GM23338 (cell line): ENCODE measurements around the gene RAP1A. TPM values are rescaled to one million over a fixed set of nuclear protein-coding genes. Genes with fewer than 3 reads are reported as not detected.

Source experiments
- ATAC-seq: fragments of 200-7000 bp; cut with Tn5 transposase; 3 replicates; pipeline ENCODE4 v1.9.1; 2020
- DNase-seq: peaks from one replicate; pipeline ENCODE4 v3.0.0-alpha.2; 2015; ENCODE audit warnings: low spot score
- H2AFZ ChIP-seq: fragments of 200-600 bp; sonication (generic); 2 replicates; pipeline ENCODE4 v1.8.0; 2016; ENCODE audit warnings: antibody characterized with exemption, mild to moderate bottlenecking, moderate library complexity
- H3F3A ChIP-seq: fragments of 200-600 bp; sonication (generic); replicated peaks from 2 replicates; pipeline ENCODE4 v1.8.0; 2017; ENCODE audit warnings: antibody characterized with exemption, mixed run types, low read depth
- H3K27ac ChIP-seq: fragments of 200-600 bp; sonication (generic); 2 replicates; pipeline ENCODE4 v1.6.1; 2016; ENCODE audit warnings: low read depth
- H3K27me3 ChIP-seq: fragments of 200-600 bp; sonication (generic); 2 replicates; pipeline ENCODE4 v1.8.0; 2016; ENCODE audit warnings: mild to moderate bottlenecking, mixed run types, moderate library complexity; ENCODE audit not compliant: insufficient read depth
- H3K36me3 ChIP-seq: fragments of 200-600 bp; sonication (generic); 2 replicates; pipeline ENCODE4 v1.8.0; 2016; ENCODE audit warnings: mild to moderate bottlenecking; ENCODE audit not compliant: insufficient read depth
- H3K4me1 ChIP-seq: fragments of 200-600 bp; sonication (generic); 2 replicates; pipeline ENCODE4 v1.8.0; 2016; ENCODE audit warnings: mild to moderate bottlenecking, moderate library complexity; ENCODE audit not compliant: insufficient read depth
- H3K4me2 ChIP-seq: fragments of 200-600 bp; sonication (generic); 2 replicates; pipeline ENCODE4 v1.7.1; 2017; ENCODE audit warnings: mixed run types
- H3K4me3 ChIP-seq: fragments of 200-600 bp; sonication (generic); 2 replicates; pipeline ENCODE4 v1.6.1; 2016; ENCODE audit warnings: mixed run types
- H3K79me2 ChIP-seq: fragments of 200-600 bp; sonication (generic); replicated peaks from 2 replicates; pipeline ENCODE4 v1.8.0; 2017; ENCODE audit warnings: mild to moderate bottlenecking; ENCODE audit not compliant: insufficient read depth
- H3K9me2 ChIP-seq: fragments of 200-600 bp; sonication (generic); 2 replicates; pipeline ENCODE4 v1.8.0; 2017; ENCODE audit not compliant: insufficient read depth
- H4K20me1 ChIP-seq: fragments of 200-600 bp; sonication (generic); replicated peaks from 2 replicates; pipeline ENCODE4 v1.8.0; 2017; ENCODE audit warnings: mild to moderate bottlenecking; ENCODE audit not compliant: insufficient read depth
- H3K27ac Mint-ChIP-seq: 2 replicates; pipeline ENCODE4 v1.8.0; 2020; ENCODE audit warnings: inconsistent platforms, mild to moderate bottlenecking, moderate library complexity, mixed read lengths
- H3K27me3 Mint-ChIP-seq: 3 replicates; pipeline ENCODE4 v1.8.0; 2022; ENCODE audit warnings: low read depth, mild to moderate bottlenecking, moderate library complexity, mixed read lengths, inconsistent platforms; ENCODE audit not compliant: insufficient read depth, poor library complexity
- H3K36me3 Mint-ChIP-seq: 3 replicates; pipeline ENCODE4 v1.8.0; 2021; ENCODE audit warnings: low read depth, mild to moderate bottlenecking, inconsistent platforms, moderate library complexity, mixed read lengths
- H3K4me1 Mint-ChIP-seq: 3 replicates; pipeline ENCODE4 v1.8.0; 2020; ENCODE audit warnings: mild to moderate bottlenecking, inconsistent platforms, mixed read lengths
- H3K4me3 Mint-ChIP-seq: 3 replicates; pipeline ENCODE4 v1.8.0; 2021; ENCODE audit warnings: moderate library complexity, mild to moderate bottlenecking, inconsistent platforms, mixed read lengths
- H3K9me3 Mint-ChIP-seq: 3 replicates; pipeline ENCODE4 v1.8.0; 2020; ENCODE audit warnings: moderate library complexity, mild to moderate bottlenecking, inconsistent platforms, mixed read lengths
- CREB1 ChIP-seq: fragments of 250-450 bp; sonication (Bioruptor Pico); IDR thresholded peaks from 2 replicates; pipeline ENCODE4 v1.5.0; 2020; ENCODE audit warnings: low read depth, mild to moderate bottlenecking, moderate library complexity
- ETS1 ChIP-seq: IDR thresholded peaks from 2 replicates; pipeline ENCODE4 v1.6.1; 2016; ENCODE audit warnings: antibody characterized with exemption
- EZH2 ChIP-seq: fragments of 200-600 bp; sonication (generic); IDR thresholded peaks from one replicate; pipeline ENCODE4 v1.8.0; 2017; ENCODE audit warnings: antibody characterized with exemption, mild to moderate bottlenecking, low read depth; ENCODE audit not compliant: unreplicated experiment
- EZH2phosphoT487 ChIP-seq: fragments of 200-600 bp; sonication (generic); IDR thresholded peaks from one replicate; pipeline ENCODE4 v1.8.1; 2018; ENCODE audit warnings: antibody characterized with exemption; ENCODE audit not compliant: unreplicated experiment
- JUNB ChIP-seq: IDR thresholded peaks from one replicate; pipeline ENCODE4 v1.6.1; 2016; ENCODE audit warnings: antibody characterized with exemption; ENCODE audit not compliant: unreplicated experiment
- NANOG ChIP-seq: IDR thresholded peaks from 2 replicates; pipeline ENCODE4 v1.6.1; 2016; ENCODE audit warnings: antibody characterized with exemption, borderline replicate concordance
- REST ChIP-seq: IDR thresholded peaks from one replicate; pipeline ENCODE4 v1.6.1; 2018; ENCODE audit warnings: antibody characterized with exemption; ENCODE audit not compliant: unreplicated experiment
- STAT1 ChIP-seq: IDR thresholded peaks from one replicate; pipeline ENCODE4 v1.6.1; 2016; ENCODE audit warnings: antibody characterized with exemption; ENCODE audit not compliant: unreplicated experiment
- ZNF114 ChIP-seq: fragments of 250-450 bp; sonication (Bioruptor Pico); IDR thresholded peaks from 2 replicates; pipeline ENCODE4 v1.5.0; 2020; ENCODE audit warnings: mild to moderate bottlenecking, moderate library complexity
- ZNF331 ChIP-seq: fragments of 250-450 bp; sonication (Bioruptor Pico); IDR thresholded peaks from 2 replicates; pipeline ENCODE4 v1.5.0; 2020; ENCODE audit warnings: low read depth, mild to moderate bottlenecking, moderate library complexity
- ZNF462 ChIP-seq: fragments of 250-450 bp; sonication (Bioruptor Pico); IDR thresholded peaks from 2 replicates; pipeline ENCODE4 v1.5.0; 2020; ENCODE audit warnings: mild to moderate bottlenecking, moderate library complexity
- polyA plus RNA-seq: library from polyadenylated mRNA; unstranded; fragments of >200 nt; fragmentation: Nextera tagmentation; extraction: Ambion mirVana; gene quantifications from 2 replicates; pipeline ENCODE4 v1.2.1, GENCODE V29; 2016
- total RNA-seq: library from RNA; depleted of rRNA; stranded (reverse); fragments of >200 nt; shearing (Covaris generic); gene quantifications from 2 replicates; pipeline ENCODE4 v1.2.3, GENCODE V29; 2014

Gene RAP1A
- total and polyA plus RNA-seq, 2 experiments from 2014 or later, result 16.2 to 23.0 TPM

- TF ChIP-seq REST, result no peak
- TF ChIP-seq ZNF114, result no peak
- TF ChIP-seq STAT1, result no peak
- TF ChIP-seq EZH2, result no peak
- no peak for TF ChIP-seq JUNB
- no peak for TF ChIP-seq NANOG
- TF ChIP-seq EZH2phosphoT487, result no peak
- no peak for TF ChIP-seq ZNF331
These were observed 11.0 kb downstream of the RAP1A start (continued) for GRCh38 chr1:111630567-111630966.

GRCh38 chr1:111631502-111631901 lies 11.9 kb downstream of the RAP1A start:
- H2AFZ ChIP-seq, result no peak overlapping the region
- H3K79me2 ChIP-seq, result peaks cover 97% of the 10 kb centered on the region
- no peaks in the 10 kb centered on the region for H3K36me3 ChIP-seq
- H3K27ac ChIP-seq, result no peak overlapping the region
- no peak for DNase-seq
- Mint-ChIP-seq H3K4me1 (peaks cover 28% of the 10 kb centered on the region), H3K27me3 (peaks cover 2% of the 10 kb centered on the region), H3K4me3 (no peak overlapping the region), H3K36me3 (no peaks in the 10 kb centered on the region), H3K27ac (no peak overlapping the region), H3K9me3 (no peaks in the 10 kb centered on the region)
- no peaks in the 10 kb centered on the region for H3K27me3 ChIP-seq
- peaks cover 14% of the 10 kb centered on the region for H3K4me1 ChIP-seq
- no peak overlapping the region for H3K4me2 ChIP-seq
- H3K4me3 ChIP-seq, result no peak overlapping the region
- H3K9me2 ChIP-seq, result no peaks in the 10 kb centered on the region
- no peak for ATAC-seq
- peaks cover 13% of the 10 kb centered on the region; the same call in 1 of the 2 replicates for H4K20me1 ChIP-seq
- H3F3A ChIP-seq, result no peaks in the 10 kb centered on the region
- TF ChIP-seq REST (no peak), ZNF462 (no peak), STAT1 (no peak), ZNF331 (no peak), EZH2 (no peak), NANOG (no peak), ETS1 (no peak), CREB1 (no peak)
